Neuronal stem cell (in vitro differentiated cells): Measurements from ENCODE around the gene GARNL3.

ENCODE experiments used
- DNase-seq: peaks from one replicate; pipeline ENCODE4 v3.0.0-alpha.2; 2013; ENCODE audit warnings: low spot score
- H2AFZ ChIP-seq: one replicate; pipeline ENCODE4 v1.6.1; 2013; ENCODE audit warnings: mild to moderate bottlenecking, low read length, inconsistent platforms
- H2AK5ac ChIP-seq: 2 replicates; pipeline ENCODE4 v1.6.1; 2013; ENCODE audit warnings: low read depth, mild to moderate bottlenecking, inconsistent platforms, low read length, moderate library complexity, mixed read lengths
- H2BK120ac ChIP-seq: 2 replicates; pipeline ENCODE4 v1.6.1; 2013; ENCODE audit warnings: low read depth, mild to moderate bottlenecking, inconsistent platforms, low read length, moderate library complexity, mixed read lengths
- H2BK12ac ChIP-seq: one replicate; pipeline ENCODE4 v1.6.1; 2013; ENCODE audit warnings: low read length, inconsistent platforms
- H2BK15ac ChIP-seq: 2 replicates; pipeline ENCODE4 v1.6.1; 2013; ENCODE audit warnings: mild to moderate bottlenecking, low read length, inconsistent platforms, mixed read lengths
- H2BK5ac ChIP-seq: one replicate; pipeline ENCODE4 v1.6.1; 2013; ENCODE audit warnings: inconsistent platforms, mild to moderate bottlenecking, low read length, moderate library complexity
- H3K14ac ChIP-seq: one replicate; pipeline ENCODE4 v1.6.1; 2013; ENCODE audit warnings: low read length, inconsistent platforms
- H3K18ac ChIP-seq: 2 replicates; pipeline ENCODE4 v1.6.1; 2013; ENCODE audit warnings: low read length, inconsistent platforms
- H3K23ac ChIP-seq: 2 replicates; pipeline ENCODE4 v1.6.1; 2013; ENCODE audit warnings: low read depth, mild to moderate bottlenecking, mixed read lengths, low read length, inconsistent platforms; ENCODE audit not compliant: poor library complexity
- H3K27ac ChIP-seq: replicated peaks from 3 replicates; pipeline ENCODE4 v1.5.1; 2013; ENCODE audit warnings: low read length, inconsistent platforms
- H3K27me3 ChIP-seq, 3 experiments: 2 replicates each; pipeline ENCODE4 v1.6.1; 2013; ENCODE audit warnings: low read length in 3 of 3, mild to moderate bottlenecking in 2 of 3, inconsistent platforms in 1 of 3, low read depth in 1 of 3, mixed read lengths in 1 of 3, moderate library complexity in 1 of 3; ENCODE audit not compliant: control insufficient read depth in 3 of 3, insufficient read depth in 3 of 3
- H3K36me3 ChIP-seq, 2 donors: replicated peaks in 1 of 2; 2 replicates each; pipeline ENCODE4 v1.6.1; 2013; ENCODE audit warnings: low read length in 2 of 2; ENCODE audit not compliant: control insufficient read depth in 2 of 2, insufficient read depth in 2 of 2
- H3K4ac ChIP-seq: 2 replicates; pipeline ENCODE4 v1.6.1; 2013; ENCODE audit warnings: inconsistent platforms, mild to moderate bottlenecking, low read length, moderate library complexity
- H3K4me1 ChIP-seq, 2 donors: 1 replicate in 1 of 2; 2 replicates in 1 of 2; pipeline ENCODE4 v1.6.1; 2013; ENCODE audit warnings: low read length in 2 of 2, low read depth in 1 of 2; ENCODE audit not compliant: control insufficient read depth in 2 of 2, insufficient read depth in 1 of 2
- H3K4me2 ChIP-seq: one replicate; pipeline ENCODE4 v1.6.1; 2013; ENCODE audit warnings: mild to moderate bottlenecking, low read length, inconsistent platforms; ENCODE audit not compliant: insufficient read depth, poor library complexity, severe bottlenecking
- H3K4me3 ChIP-seq, 2 donors: 2 replicates each; pipeline ENCODE4 v1.5.1; 2013; ENCODE audit warnings: low read length in 2 of 2, mild to moderate bottlenecking in 2 of 2, inconsistent platforms in 1 of 2, moderate library complexity in 1 of 2
- H3K79me1 ChIP-seq: one replicate; pipeline ENCODE4 v1.6.1; 2013; ENCODE audit warnings: low read depth, mild to moderate bottlenecking, inconsistent platforms, low read length, moderate library complexity
- H3K9ac ChIP-seq: one replicate; pipeline ENCODE4 v1.6.1; 2013; ENCODE audit warnings: mild to moderate bottlenecking, low read depth, low read length, inconsistent platforms; ENCODE audit not compliant: poor library complexity
- H3K9me3 ChIP-seq, 2 donors: replicated peaks in 1 of 2; 2 replicates each; pipeline versions ENCODE3 to v1.6.1; 2013; ENCODE audit warnings: low read length in 2 of 2, mild to moderate bottlenecking in 2 of 2, inconsistent platforms in 1 of 2, low read depth in 1 of 2, mixed read lengths in 1 of 2, moderate library complexity in 1 of 2; ENCODE audit not compliant: control insufficient read depth in 2 of 2, insufficient read depth in 1 of 2
- H4K8ac ChIP-seq: one replicate; pipeline ENCODE4 v1.6.1; 2013; ENCODE audit warnings: low read depth, mild to moderate bottlenecking, inconsistent platforms, low read length, moderate library complexity
- H4K91ac ChIP-seq: one replicate; pipeline ENCODE4 v1.6.1; 2013; ENCODE audit warnings: low read length, low read depth, mild to moderate bottlenecking, inconsistent platforms; ENCODE audit not compliant: poor library complexity
- WGBS, 2 donors: extraction: QIAGEN DNeasy Blood & Tissue Kit; methylation state at CpG; one replicate each; pipeline ENCODE4 v1.1.7; 2013; ENCODE audit warnings: missing lambda C conversion rate in 2 of 2, mixed read lengths in 1 of 2; ENCODE audit not compliant: insufficient read length in 2 of 2, insufficient replicate concordance in 1 of 2; ENCODE audit errors: extremely low coverage in 2 of 2; 5-methylcytosine and 5-hydroxymethylcytosine counted together

GARNL3 gene

DNA sequence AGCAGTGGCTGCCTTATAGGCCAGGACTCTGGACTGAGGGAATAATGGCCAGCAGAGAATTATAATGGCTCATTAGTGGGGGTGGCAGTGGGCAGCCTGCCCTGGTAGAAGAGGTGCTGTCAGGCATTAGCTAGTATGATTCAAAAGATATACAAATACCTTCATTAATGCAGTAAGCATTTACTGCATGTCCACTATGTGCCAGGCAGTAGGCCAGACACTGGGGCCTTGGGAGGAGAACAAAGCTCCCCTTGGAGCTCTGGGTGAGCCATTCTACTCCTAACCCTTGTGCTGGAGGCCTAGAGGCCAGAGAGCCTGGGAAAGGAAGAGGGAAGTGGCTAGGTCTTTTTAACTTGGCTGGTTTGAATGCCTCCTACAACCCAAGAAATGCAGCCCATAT is 2.0 kb upstream of the GARNL3 start:
- Histone ChIP-seq H4K8ac (no peak overlapping the region), H2BK12ac (no peak overlapping the region), H3K27me3 (no peaks in the 10 kb centered on the region), H4K91ac (no peak overlapping the region), H3K36me3 (no peaks in the 10 kb centered on the region), H3K79me1 (no peaks in the 10 kb centered on the region), H3K23ac (no peak overlapping the region), H2AFZ (no peak overlapping the region), H3K9me3 (no peaks in the 10 kb centered on the region), H3K4ac (no peak overlapping the region), H2AK5ac (no peak overlapping the region), H2BK5ac (no peak overlapping the region), H3K18ac (no peak overlapping the region), H3K27ac (no peak overlapping the region), H2BK120ac (no peak overlapping the region), H3K4me1 (peaks cover 2 to 10% of the 10 kb centered on the region in 2 donors), H3K4me2 (no peak overlapping the region), H3K9ac (no peak overlapping the region), H3K4me3 (no peak overlapping the region), H2BK15ac (no peak overlapping the region), H3K14ac (no peak overlapping the region)
- no peak for DNase-seq

DNA sequence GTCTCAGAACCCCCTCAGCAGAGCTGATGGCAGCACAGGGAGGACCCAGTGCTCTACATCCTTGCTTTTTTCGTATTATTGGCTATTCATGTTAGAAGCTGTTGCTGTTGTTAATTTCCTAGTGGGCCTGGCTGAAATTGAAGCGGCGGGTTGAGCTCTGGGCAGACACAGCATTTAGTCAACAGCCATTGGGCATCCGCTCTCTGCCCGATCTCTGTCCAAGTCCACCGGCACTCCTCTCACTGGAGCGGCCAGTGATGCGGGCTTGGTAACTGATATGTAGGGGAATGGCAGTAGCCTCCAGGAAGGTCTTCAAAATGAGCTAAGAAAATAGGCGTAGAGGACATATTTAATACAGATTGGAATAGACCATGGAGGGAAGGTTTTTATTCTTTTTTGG is 1.3 kb upstream of the GARNL3 start:
- no peak overlapping the region for H2AK5ac ChIP-seq
- H3K4me2 ChIP-seq, result no peak overlapping the region
- no peaks in the 10 kb centered on the region for H3K79me1 ChIP-seq
- H2BK15ac ChIP-seq, result no peak overlapping the region
- no peak overlapping the region for H3K23ac ChIP-seq
- peaks cover 2 to 10% of the 10 kb centered on the region in 2 donors for H3K4me1 ChIP-seq
- no peak overlapping the region for H3K4ac ChIP-seq
- H3K9me3 ChIP-seq, result no peaks in the 10 kb centered on the region
- H3K36me3 ChIP-seq, result no peaks in the 10 kb centered on the region
- H3K14ac ChIP-seq, result no peak overlapping the region
- no peak overlapping the region for H2BK12ac ChIP-seq
- DNase-seq, result no peak
- H4K91ac ChIP-seq, result no peak overlapping the region
- H3K4me3 ChIP-seq, result no peak overlapping the region
- no peak overlapping the region for H3K18ac ChIP-seq
- H2BK120ac ChIP-seq, result no peak overlapping the region
- H3K9ac ChIP-seq, result no peak overlapping the region
- no peak overlapping the region for H2BK5ac ChIP-seq
- H2AFZ ChIP-seq, result no peak overlapping the region
- no peaks in the 10 kb centered on the region for H3K27me3 ChIP-seq
- WGBS, 2 donors, result no CpG with 5 or more reads among the region's 9 CpGs
- H3K27ac ChIP-seq, result no peak overlapping the region
- H4K8ac ChIP-seq, result no peak overlapping the region

DNA sequence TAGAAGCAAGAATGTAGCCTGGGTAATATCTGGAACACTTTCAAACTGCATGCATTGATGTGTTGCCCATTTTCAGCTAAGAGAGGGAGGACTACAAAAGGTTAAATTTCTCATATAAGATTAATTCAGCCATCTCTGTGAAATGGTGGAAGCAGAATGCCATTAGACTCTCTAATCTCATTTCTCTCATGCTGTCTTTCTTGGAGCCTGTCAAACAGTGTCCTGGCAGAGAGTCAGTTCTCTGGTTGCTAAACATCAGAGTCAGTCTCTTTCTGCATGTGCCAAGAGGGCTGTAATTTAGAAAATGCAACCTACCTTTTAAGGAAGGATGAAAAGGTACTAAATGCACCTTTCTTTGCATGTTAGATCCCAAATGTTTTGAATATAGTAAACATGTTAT is 910 bp upstream of the GARNL3 start:
- Histone ChIP-seq H2BK15ac (no peak overlapping the region), H2BK120ac (no peak overlapping the region), H2BK5ac (no peak overlapping the region), H3K9me3 (no peaks in the 10 kb centered on the region), H2AFZ (no peak overlapping the region), H3K9ac (no peak overlapping the region), H3K23ac (no peak overlapping the region), H3K4ac (no peak overlapping the region), H3K4me3 (no peak overlapping the region), H3K18ac (no peak overlapping the region), H4K8ac (no peak overlapping the region), H4K91ac (no peak overlapping the region), H3K27ac (no peak overlapping the region), H3K4me1 (peaks cover 2 to 10% of the 10 kb centered on the region in 2 donors), H3K14ac (no peak overlapping the region), H3K79me1 (no peaks in the 10 kb centered on the region), H3K27me3 (no peaks in the 10 kb centered on the region), H3K36me3 (no peaks in the 10 kb centered on the region), H3K4me2 (no peak overlapping the region), H2BK12ac (no peak overlapping the region), H2AK5ac (no peak overlapping the region)
- no peak for DNase-seq

DNA sequence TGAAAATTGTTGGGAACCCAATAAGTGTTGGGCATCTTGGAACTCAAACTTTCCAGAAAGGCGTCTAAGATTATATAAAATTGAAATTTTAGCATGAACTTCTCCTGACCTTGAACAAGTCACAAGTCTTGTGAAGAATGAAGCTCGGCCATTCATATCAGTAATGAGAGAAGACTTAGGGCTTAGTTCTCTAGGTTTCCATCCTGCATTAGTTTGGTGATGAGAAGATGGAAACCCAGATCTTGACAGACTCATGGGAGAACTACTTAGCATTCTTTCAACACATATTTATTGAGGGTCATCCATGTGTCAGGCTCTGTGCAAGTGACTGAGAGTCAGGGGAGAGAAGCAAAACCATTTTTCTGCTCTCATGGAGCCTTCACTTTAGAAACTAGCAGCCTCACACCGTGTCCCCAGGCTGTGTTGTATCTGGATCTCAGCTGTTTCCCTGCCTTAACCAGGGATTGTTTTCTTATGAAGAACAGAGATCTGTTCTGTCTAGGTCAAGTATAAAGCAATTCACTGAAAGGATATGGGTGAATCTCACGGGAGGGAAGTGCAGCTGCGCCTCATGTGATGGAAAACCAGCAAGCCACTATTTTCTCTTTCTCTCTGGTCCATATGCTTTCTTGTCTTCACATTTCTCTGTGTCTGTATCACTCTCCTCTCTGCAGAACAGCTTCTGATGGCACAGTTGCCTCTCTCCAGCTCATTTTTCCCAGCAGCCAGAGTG is 3.4 kb downstream of the GARNL3 start:
- H3K18ac ChIP-seq, result no peak overlapping the region
- H3K9ac ChIP-seq, result no peak overlapping the region
- no peaks in the 10 kb centered on the region for H3K27me3 ChIP-seq
- no peak overlapping the region for H3K4me2 ChIP-seq
- no peak overlapping the region for H2BK120ac ChIP-seq
- WGBS, 2 donors, result no CpG with 5 or more reads among the region's 5 CpGs
- no peaks in the 10 kb centered on the region for H3K79me1 ChIP-seq
- no peak overlapping the region for H4K8ac ChIP-seq
- H2BK12ac ChIP-seq, result no peak overlapping the region
- H2AFZ ChIP-seq, result no peak overlapping the region
- no peak overlapping the region for H4K91ac ChIP-seq
- no peak overlapping the region for H3K14ac ChIP-seq
- H2BK15ac ChIP-seq, result no peak overlapping the region
- H3K9me3 ChIP-seq, result peaks cover 0 to 8% of the 10 kb centered on the region in 2 donors
- DNase-seq, result no peak
- no peak overlapping the region for H3K27ac ChIP-seq
- no peaks in the 10 kb centered on the region for H3K36me3 ChIP-seq
- H3K23ac ChIP-seq, result no peak overlapping the region
- no peak overlapping the region for H3K4me3 ChIP-seq
- no peak overlapping the region for H2AK5ac ChIP-seq
- no peak overlapping the region for H2BK5ac ChIP-seq
- H3K4ac ChIP-seq, result no peak overlapping the region
- peaks cover 2 to 10% of the 10 kb centered on the region in 2 donors for H3K4me1 ChIP-seq
